Duodenal mucosa (tissue), 2 donors: ENCODE measurements around the gene MAPKAPK5.
"Not testable (repeated sequence)": the region's sequence is repeated elsewhere in the genome, so short reads cannot be mapped to it uniquely, and the experiment has no call there.

Experiments used
- H3K27ac ChIP-seq: one replicate; pipeline ENCODE4 v1.7.0; 2013; ENCODE audit warnings: low read depth, low read length
- H3K27me3 ChIP-seq, 2 donors: one replicate each; pipeline ENCODE4 v1.7.0; 2013; ENCODE audit warnings: low read length in 2 of 2, control low read depth in 1 of 2; ENCODE audit not compliant: insufficient read depth in 2 of 2, control insufficient read depth in 1 of 2
- H3K36me3 ChIP-seq, 2 donors: one replicate each; pipeline ENCODE4 v1.7.0; 2013; ENCODE audit warnings: low read length in 2 of 2, control low read depth in 1 of 2; ENCODE audit not compliant: insufficient read depth in 2 of 2, control insufficient read depth in 1 of 2
- H3K4me1 ChIP-seq, 2 donors: one replicate each; pipeline ENCODE4 v1.7.0; 2013; ENCODE audit warnings: low read length in 2 of 2, control low read depth in 1 of 2; ENCODE audit not compliant: insufficient read depth in 2 of 2, control insufficient read depth in 1 of 2
- H3K4me3 ChIP-seq, 2 donors: one replicate each; pipeline ENCODE4 v1.7.0; 2013; ENCODE audit warnings: low read length in 2 of 2, low read depth in 1 of 2
- H3K9ac ChIP-seq, 2 donors: one replicate each; pipeline ENCODE4 v1.7.0; 2013; ENCODE audit warnings: low read length in 2 of 2, low read depth in 1 of 2
- H3K9me3 ChIP-seq, 2 donors: one replicate each; pipeline ENCODE4 v1.7.0; 2013; ENCODE audit warnings: low read length in 2 of 2, control low read depth in 1 of 2; ENCODE audit not compliant: control insufficient read depth in 1 of 2

Gene MAPKAPK5

DNA sequence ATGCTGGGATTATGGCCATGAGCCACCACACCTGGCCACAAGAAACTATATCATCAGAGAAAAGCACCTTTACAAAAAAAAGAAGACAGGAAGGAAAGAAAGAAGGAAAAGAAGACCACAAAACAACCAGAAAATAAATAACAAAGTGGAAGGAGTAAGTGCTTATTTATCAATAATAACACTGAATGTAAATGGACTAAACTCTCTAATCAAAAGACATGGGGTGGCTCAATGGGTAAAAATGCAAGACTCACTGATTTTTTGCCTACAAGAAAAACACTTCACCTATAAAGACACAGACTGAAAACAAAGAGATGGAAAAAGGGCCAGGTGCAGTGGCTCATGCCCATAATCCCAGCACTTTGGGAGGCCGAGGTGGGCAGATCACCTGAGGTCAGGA, 65.7 kb downstream of the MAPKAPK5 start:
- peaks cover 0 to 5% of the 10 kb centered on the region in 2 donors for H3K4me1 ChIP-seq
- no peak overlapping the region for H3K4me3 ChIP-seq
- H3K9ac ChIP-seq, result no peak overlapping the region
- no peak overlapping the region for H3K27ac ChIP-seq
- peaks cover 4 to 10% of the 10 kb centered on the region in 2 donors for H3K9me3 ChIP-seq
- peaks cover 0 to 5% of the 10 kb centered on the region in 2 donors for H3K36me3 ChIP-seq
- H3K27me3 ChIP-seq, result no peaks in the 10 kb centered on the region

DNA sequence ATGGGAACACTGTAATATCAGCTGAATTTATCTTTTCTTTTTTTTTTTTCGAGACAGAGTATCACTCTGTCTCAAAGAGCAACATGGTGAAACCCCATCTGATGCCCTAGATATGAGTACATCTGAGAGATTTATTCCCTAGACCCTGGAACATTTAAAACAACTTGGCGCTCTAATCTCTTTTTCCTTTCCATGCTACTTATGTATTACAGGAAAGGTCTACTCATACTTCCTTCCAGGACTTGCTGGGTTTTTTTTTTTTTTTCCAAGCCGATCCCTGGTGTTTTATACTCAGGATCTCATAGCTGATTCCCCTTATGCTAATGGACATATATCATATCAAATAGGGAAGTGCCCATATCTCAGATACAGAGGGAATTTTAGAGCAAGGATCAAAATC, 83.1 kb downstream of the MAPKAPK5 start:
- H3K27ac ChIP-seq, result no peak overlapping the region
- no peaks in the 10 kb centered on the region for H3K9me3 ChIP-seq
- H3K4me1 ChIP-seq, result no peaks in the 10 kb centered on the region
- no peak overlapping the region for H3K4me3 ChIP-seq
- no peaks in the 10 kb centered on the region for H3K36me3 ChIP-seq
- H3K27me3 ChIP-seq, result no peaks in the 10 kb centered on the region
- no peak overlapping the region for H3K9ac ChIP-seq

DNA sequence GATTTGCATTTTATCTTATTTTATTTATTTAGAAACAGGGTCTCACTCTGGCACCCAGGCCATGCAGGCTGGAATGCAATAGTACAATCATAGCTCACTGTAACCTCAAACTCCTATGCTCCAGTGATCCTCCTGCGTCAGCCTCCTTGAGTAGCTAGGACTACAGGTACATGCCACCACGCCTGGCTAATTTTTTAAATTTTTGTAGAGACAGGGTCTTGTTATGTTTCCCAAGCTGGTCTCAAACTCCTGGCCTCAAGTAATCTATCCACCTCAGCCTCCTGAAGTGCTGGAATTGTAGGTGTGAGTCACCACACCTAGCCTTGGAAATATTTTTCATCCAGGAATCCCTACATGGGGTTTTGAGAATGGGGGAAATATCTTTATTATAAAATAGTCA, 84.6 kb downstream of the MAPKAPK5 start:
- Histone ChIP-seq H3K27me3 (no peaks in the 10 kb centered on the region), H3K36me3 (peaks cover 0 to 3% of the 10 kb centered on the region in 2 donors), H3K4me3 (no peak overlapping the region), H3K4me1 (no peaks in the 10 kb centered on the region), H3K27ac (no peak overlapping the region), H3K9me3 (no peaks in the 10 kb centered on the region), H3K9ac (no peak overlapping the region)

DNA sequence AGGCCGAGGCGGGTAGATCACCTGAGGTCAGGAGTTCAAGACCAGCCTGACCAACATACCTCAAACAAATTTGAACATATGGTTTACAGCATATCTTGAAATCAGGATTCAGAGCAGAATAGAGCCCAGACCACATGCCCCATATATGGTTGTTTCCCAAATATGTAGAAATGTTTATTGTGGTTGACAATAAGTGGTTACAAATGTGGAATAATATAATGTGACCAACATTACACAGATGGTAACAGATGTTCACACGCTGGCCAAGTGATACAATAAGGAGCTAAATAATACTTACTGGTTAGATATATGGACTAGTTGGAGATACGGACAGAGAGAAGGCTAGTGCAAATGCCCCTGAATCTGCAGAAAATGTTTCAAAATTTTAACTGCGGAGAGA, 85.3 kb downstream of the MAPKAPK5 start:
- no peak overlapping the region for H3K4me3 ChIP-seq
- no peaks in the 10 kb centered on the region for H3K27me3 ChIP-seq
- H3K9me3 ChIP-seq, result no peaks in the 10 kb centered on the region
- H3K27ac ChIP-seq, result no peak overlapping the region
- no peak overlapping the region for H3K9ac ChIP-seq
- H3K4me1 ChIP-seq, result no peaks in the 10 kb centered on the region
- H3K36me3 ChIP-seq, result peaks cover 0 to 5% of the 10 kb centered on the region in 2 donors

DNA sequence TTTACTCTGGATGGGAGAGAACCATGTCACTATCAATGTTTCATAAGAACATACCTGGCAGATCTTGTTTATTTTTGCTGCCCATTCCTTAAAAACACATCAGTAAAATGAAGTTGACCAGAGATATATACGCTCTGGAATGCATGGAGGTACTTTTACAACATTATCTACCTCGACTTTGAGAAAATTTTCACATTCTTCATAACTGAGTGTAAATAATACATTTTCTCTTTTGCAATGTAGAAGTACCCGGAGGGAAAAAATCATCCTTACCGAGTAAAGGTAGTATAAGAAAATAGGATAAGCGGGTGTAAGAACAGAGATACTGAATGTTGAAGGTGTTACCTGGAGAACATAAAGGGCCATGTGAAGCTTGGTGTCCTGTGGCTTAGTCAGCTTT, 90.2 kb downstream of the MAPKAPK5 start:
- no peak overlapping the region for H3K9ac ChIP-seq
- peaks cover 0 to 5% of the 10 kb centered on the region in 2 donors for H3K36me3 ChIP-seq
- H3K27me3 ChIP-seq, result no peaks in the 10 kb centered on the region
- no peak overlapping the region for H3K27ac ChIP-seq
- H3K4me3 ChIP-seq, result no peak overlapping the region
- H3K4me1 ChIP-seq, result no peaks in the 10 kb centered on the region
- no peaks in the 10 kb centered on the region for H3K9me3 ChIP-seq

DNA sequence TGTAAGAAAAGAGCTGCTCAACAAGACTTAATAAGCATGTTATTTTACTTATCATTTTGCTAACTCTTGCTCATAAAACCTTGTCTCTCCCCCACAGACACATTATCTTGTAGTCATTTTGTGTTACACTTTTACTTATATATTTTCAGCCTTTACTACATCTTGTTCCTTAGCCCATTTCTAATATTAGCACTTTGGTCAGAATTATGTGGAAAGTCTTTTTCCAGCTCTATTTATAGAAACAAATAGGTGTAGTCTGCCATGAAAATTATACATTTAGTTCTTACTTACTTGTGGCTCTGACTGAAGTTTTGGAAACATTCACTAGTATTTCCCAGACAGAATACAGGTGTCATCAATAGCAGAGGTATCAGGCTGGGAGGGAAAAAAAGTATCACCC, 94.8 kb downstream of the MAPKAPK5 start:
- Histone ChIP-seq H3K27me3 (no peaks in the 10 kb centered on the region), H3K27ac (no peak overlapping the region), H3K4me3 (no peak overlapping the region)

DNA sequence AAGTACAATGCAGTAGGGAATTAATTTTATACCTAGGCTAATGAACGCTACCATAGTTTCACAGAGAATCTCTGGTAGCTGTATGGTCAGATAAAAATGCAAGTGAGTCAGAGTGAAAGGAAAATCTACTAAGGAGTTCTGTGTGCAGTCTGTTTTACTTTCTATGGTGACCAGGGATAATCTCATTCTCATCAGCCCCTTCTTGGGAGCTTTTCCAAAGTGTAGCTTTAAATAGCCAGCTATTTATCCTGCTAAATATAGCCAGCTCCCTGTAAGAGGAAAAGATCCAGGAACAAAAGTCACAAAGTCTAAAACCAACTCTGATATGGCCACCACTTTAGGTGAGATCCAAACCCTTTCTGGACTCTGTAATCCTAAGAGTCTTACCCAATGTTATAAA, 95.4 kb downstream of the MAPKAPK5 start:
- H3K27ac ChIP-seq, result no peak overlapping the region
- no peaks in the 10 kb centered on the region for H3K9me3 ChIP-seq
- no peaks in the 10 kb centered on the region for H3K27me3 ChIP-seq
- no peak overlapping the region for H3K4me3 ChIP-seq
- H3K9ac ChIP-seq, result no peak overlapping the region
- H3K4me1 ChIP-seq, result no peaks in the 10 kb centered on the region
- H3K36me3 ChIP-seq, result no peaks in the 10 kb centered on the region

More for the DNA sequence above, 94.8 kb downstream of the MAPKAPK5 start:
- H3K4me1 ChIP-seq, result no peaks in the 10 kb centered on the region
- H3K9ac ChIP-seq, result no peak overlapping the region
- H3K36me3 ChIP-seq, result no peaks in the 10 kb centered on the region
- H3K9me3 ChIP-seq, result no peaks in the 10 kb centered on the region

DNA sequence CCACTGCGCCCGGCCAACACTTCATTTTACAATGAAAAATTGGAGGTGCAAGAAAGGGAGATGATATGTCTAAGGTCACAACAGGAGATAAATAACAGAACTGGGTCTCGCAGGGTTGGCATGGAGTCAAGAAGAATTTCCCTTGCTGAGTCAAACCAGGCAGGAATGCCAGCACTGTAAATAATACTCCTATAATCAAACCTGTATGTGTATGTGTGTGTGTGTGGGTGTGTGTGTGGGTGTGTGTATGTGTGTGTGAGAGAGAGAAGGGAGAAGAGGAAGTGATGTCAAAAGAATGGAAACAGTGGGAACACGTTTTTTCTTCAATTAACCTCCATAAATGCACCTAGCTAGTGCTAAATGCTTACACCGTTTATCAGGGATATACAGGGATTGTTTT, 100.5 kb downstream of the MAPKAPK5 start:
- no peaks in the 10 kb centered on the region for H3K4me1 ChIP-seq
- H3K36me3 ChIP-seq, result no peaks in the 10 kb centered on the region
- H3K4me3 ChIP-seq, result no peak overlapping the region
- H3K27ac ChIP-seq, result no peak overlapping the region
- H3K9me3 ChIP-seq, result no peaks in the 10 kb centered on the region
- H3K27me3 ChIP-seq, result no peaks in the 10 kb centered on the region
- H3K9ac ChIP-seq, result no peak overlapping the region

DNA sequence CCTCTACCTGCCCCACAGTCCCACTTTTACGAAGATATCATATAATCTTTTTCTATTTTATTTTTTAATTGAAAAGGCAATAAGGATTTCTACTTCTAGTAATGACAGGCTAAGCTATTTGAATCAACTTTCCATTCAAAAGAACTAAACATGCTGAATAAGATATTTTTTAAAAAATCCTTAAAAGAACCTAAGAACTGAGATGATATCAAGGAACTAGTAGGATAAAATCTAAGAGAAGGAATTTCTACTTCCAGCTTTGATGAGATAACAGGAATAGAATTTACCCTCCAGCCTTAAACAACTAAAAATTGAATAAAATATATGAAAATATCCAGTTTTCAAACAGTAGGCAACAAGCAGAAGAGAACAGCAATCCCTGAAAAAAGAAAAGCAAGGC, 101.9 kb downstream of the MAPKAPK5 start:
- no peak overlapping the region for H3K9ac ChIP-seq
- H3K27ac ChIP-seq, result no peak overlapping the region
- no peaks in the 10 kb centered on the region for H3K36me3 ChIP-seq
- no peaks in the 10 kb centered on the region for H3K4me1 ChIP-seq
- no peaks in the 10 kb centered on the region for H3K9me3 ChIP-seq
- H3K27me3 ChIP-seq, result no peaks in the 10 kb centered on the region
- no peak overlapping the region for H3K4me3 ChIP-seq

DNA sequence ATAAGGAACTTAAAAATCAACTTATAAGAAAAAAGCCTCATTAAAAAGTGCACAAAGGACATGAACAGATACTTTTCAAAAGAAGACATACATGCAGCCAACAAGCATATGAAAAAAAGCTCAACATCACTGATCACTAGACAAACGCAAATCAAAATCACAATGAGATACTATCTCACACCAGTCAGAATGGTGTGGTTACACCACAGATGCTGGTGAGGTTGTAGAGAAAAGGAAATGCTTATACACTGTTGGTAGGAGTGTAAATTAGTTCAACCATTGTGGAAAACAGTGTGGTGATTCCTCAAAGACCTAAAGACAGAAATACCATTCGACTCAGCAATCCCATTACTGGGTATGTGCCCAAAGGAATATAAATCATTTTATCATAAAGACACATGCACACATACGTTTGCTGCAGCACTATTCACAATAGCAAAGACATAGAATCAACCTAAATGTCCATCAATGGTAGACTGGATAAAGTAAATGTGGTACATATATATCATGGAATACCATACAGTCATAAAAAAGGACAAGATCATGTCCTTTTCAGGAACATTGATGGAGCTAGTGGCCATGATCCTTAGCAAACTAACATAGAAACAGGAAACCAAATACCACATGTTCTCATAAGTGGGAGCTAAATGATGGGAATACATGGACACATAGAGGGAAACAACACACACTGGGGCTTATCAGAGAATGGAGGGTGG, 109.1 kb downstream of the MAPKAPK5 start:
- H3K4me1 ChIP-seq, H3K4me3 ChIP-seq, H3K9ac ChIP-seq, H3K27ac ChIP-seq, H3K27me3 ChIP-seq, H3K36me3 ChIP-seq: not testable (repeated sequence)
- peaks cover 4 to 16% of the 10 kb centered on the region in 2 donors for H3K9me3 ChIP-seq
